HepG2 (cell line): Measurements from ENCODE around the gene CLDND2. TPM values are rescaled to one million over a fixed set of nuclear protein-coding genes. Genes with fewer than 3 reads are reported as not detected.

Source experiments
- MXD4 ChIP-seq: IDR thresholded peaks from 2 replicates; pipeline ENCODE4 v1.6.1; 2016; ENCODE audit warnings: mild to moderate bottlenecking, missing biosample characterization, missing genetic modification reagents
- PATZ1 ChIP-seq: sonication (generic); formaldehyde crosslinking; IDR thresholded peaks from 2 replicates; pipeline ENCODE4 v1.4.0; 2020; ENCODE audit warnings: missing genetic modification reagents
- PBX2 ChIP-seq: IDR thresholded peaks from 2 replicates; pipeline ENCODE4 v1.6.1; 2016; ENCODE audit warnings: control low read depth
- SPEN ChIP-seq: sonication (generic); formaldehyde crosslinking; IDR thresholded peaks from 2 replicates; pipeline ENCODE4 v1.5.1; 2020; ENCODE audit warnings: low read depth, mild to moderate bottlenecking, missing genetic modification reagents
- STAG1 ChIP-seq: sonication (generic); formaldehyde crosslinking; IDR thresholded peaks from 2 replicates; pipeline ENCODE4 v1.4.0; 2020; ENCODE audit warnings: missing genetic modification reagents
- TFDP1 ChIP-seq: IDR thresholded peaks from 2 replicates; pipeline ENCODE4 v1.6.1; 2016; ENCODE audit warnings: missing compliant biosample characterization, missing genetic modification reagents, borderline replicate concordance
- YEATS2 ChIP-seq: sonication (generic); formaldehyde crosslinking; IDR thresholded peaks from 2 replicates; pipeline ENCODE4 v1.4.0; 2020; ENCODE audit warnings: missing genetic modification reagents, borderline replicate concordance
- ZBTB4 ChIP-seq: sonication (generic); formaldehyde crosslinking; IDR thresholded peaks from 2 replicates; pipeline ENCODE4 v1.4.0; 2020; ENCODE audit warnings: missing genetic modification reagents, mild to moderate bottlenecking, borderline replicate concordance
- ZC3H13 ChIP-seq: sonication (generic); formaldehyde crosslinking; IDR thresholded peaks from 2 replicates; pipeline ENCODE4 v1.8.1; 2023; ENCODE audit warnings: mild to moderate bottlenecking, missing genetic modification reagents, moderate library complexity
- ZNF232 ChIP-seq: sonication (generic); formaldehyde crosslinking; IDR thresholded peaks from 2 replicates; pipeline ENCODE4 v1.4.0; 2020; ENCODE audit warnings: missing genetic modification reagents, borderline replicate concordance
- ZNF317 ChIP-seq: sonication (generic); formaldehyde crosslinking; IDR thresholded peaks from 2 replicates; pipeline ENCODE4 v1.5.0; 2020; ENCODE audit warnings: mild to moderate bottlenecking, missing genetic modification reagents
- ZNF441 ChIP-seq: sonication (generic); formaldehyde crosslinking; IDR thresholded peaks from 2 replicates; pipeline ENCODE4 v1.7.0; 2021; ENCODE audit warnings: missing genetic modification reagents, borderline replicate concordance
- ZNF512 ChIP-seq: sonication (generic); formaldehyde crosslinking; IDR thresholded peaks from 2 replicates; pipeline ENCODE4 v1.4.0; 2020; ENCODE audit warnings: mild to moderate bottlenecking, missing genetic modification reagents
- ZNF572 ChIP-seq: sonication (generic); formaldehyde crosslinking; IDR thresholded peaks from 2 replicates; pipeline ENCODE4 v1.5.1; 2020; ENCODE audit warnings: mild to moderate bottlenecking, missing genetic modification reagents
- ZNF747 ChIP-seq: sonication (generic); formaldehyde crosslinking; IDR thresholded peaks from 2 replicates; pipeline ENCODE4 v1.8.1; 2023; ENCODE audit warnings: missing genetic modification reagents, mild to moderate bottlenecking, borderline replicate concordance
- ZNF776 ChIP-seq: sonication (generic); formaldehyde crosslinking; IDR thresholded peaks from 2 replicates; pipeline ENCODE4 v1.4.0; 2020; ENCODE audit warnings: mild to moderate bottlenecking, missing genetic modification reagents
- polyA plus RNA-seq, 8 experiments: library from polyadenylated mRNA; depleted of rRNA in 3 of 8; stranded (reverse) in 7 of 8; unstranded in 1 of 8; fragments of >200 nt; fragmentation: Illumina TruSeq in 4 of 8; extraction: Trizol in 4 of 8; gene quantifications; 2 replicates each; pipeline versions ENCODE4 v1.2.1 to v1.2.3, GENCODE V29; 2011 to 2016; ENCODE audit warnings: low read depth in 4 of 8, missing spikeins in 1 of 8, mixed read lengths in 1 of 8; ENCODE audit not compliant: insufficient read depth in 1 of 8
- total RNA-seq, 5 experiments: library from RNA; depleted of rRNA; stranded (reverse); fragments of >200 nt; fragmentation: Illumina TruSeq; extraction: Trizol; gene quantifications; 2 replicates each; pipeline ENCODE4 v1.2.3, GENCODE V29; 2016; ENCODE audit warnings: low read depth in 1 of 5

The CLDND2 gene
- total and polyA plus RNA-seq, 2 of the 13 experiments (the other 11 are each of a cell fraction or from before 2014, with no cell fraction given): 0.84 to 1.8 TPM

GRCh38 chr19:51327066-51328001 lies 41.5 kb downstream of the CLDND2 start (continued):
- peak; percentile 14; the same call in 1 of the 2 replicates for TF ChIP-seq PATZ1 (CRISPR knock-in tag)
- TF ChIP-seq ZNF776: peak; percentile 67; the same call in 1 of the 2 replicates
- TF ChIP-seq YEATS2 (CRISPR knock-in tag): no peak
- 0 out of 2 replicates have a peak, but pooled peaks have one; percentile 23 for TF ChIP-seq SPEN (CRISPR knock-in tag)
- TF ChIP-seq PBX2 (CRISPR knock-in tag): no peak
- TF ChIP-seq ZNF572: no peak
- no peak for TF ChIP-seq MXD4 (CRISPR knock-in tag)
- no peak for TF ChIP-seq ZNF232 (CRISPR knock-in tag)
- no peak for TF ChIP-seq ZC3H13
- no peak for TF ChIP-seq ZNF512 (CRISPR knock-in tag)
- TF ChIP-seq ZBTB4 (CRISPR knock-in tag): no peak
- TF ChIP-seq STAG1 (CRISPR knock-in tag): peak; percentile 27
- TF ChIP-seq ZNF317 (CRISPR knock-in tag): no peak
- TF ChIP-seq ZNF441 (CRISPR knock-in tag): no peak
- TF ChIP-seq TFDP1 (CRISPR knock-in tag): peak; percentile 20; the same call in 1 of the 2 replicates
- no peak for TF ChIP-seq ZNF747
